H1 (cell line): ENCODE data around the gene PDGFRA. TPM values are rescaled to one million over a fixed set of nuclear protein-coding genes. Genes with fewer than 3 reads are reported as not detected.

Source experiments
- CTCF ChIA-PET: fragments of 300-600 bp; sonication (Branson Sonifier 250); formaldehyde crosslinking; loops from one replicate; lab custom pipeline; 2021; ENCODE audit not compliant: partially characterized antibody; lab: Charles Lee
- POLR2A ChIA-PET: fragments of 300-600 bp; sonication (Branson Sonifier 250); formaldehyde crosslinking; loops from one replicate; lab custom pipeline; 2021; ENCODE audit warnings: inconsistent platforms; ENCODE audit not compliant: partially characterized antibody; lab: Charles Lee
- DNase-seq, 2 experiments: peaks; one replicate each; pipeline versions ENCODE4 v3.0.0 to v3.0.0-alpha.2; 2010 to 2022; ENCODE audit warnings: low spot score in 2 of 2, low read depth in 1 of 2, mixed read lengths in 1 of 2
- FAIRE-seq: peaks from 2 replicates; lab custom pipeline; 2011; peaks lifted over from hg19 to GRCh38; lab: Jason Lieb, UNC
- H2AFZ ChIP-seq: 2 replicates; pipeline ENCODE4 v1.8.1; 2012; ENCODE audit warnings: low read length, inconsistent platforms
- H2AK5ac ChIP-seq: 2 replicates; pipeline ENCODE4 v1.6.1; 2013; ENCODE audit warnings: low read depth, low read length
- H2BK120ac ChIP-seq: replicated peaks from 2 replicates; pipeline ENCODE3; 2013; ENCODE audit warnings: low read depth, low read length, inconsistent platforms
- H2BK12ac ChIP-seq: 2 replicates; pipeline ENCODE4 v1.6.1; 2013; ENCODE audit warnings: low read depth, low read length
- H2BK15ac ChIP-seq: 2 replicates; pipeline ENCODE4 v1.6.1; 2013; ENCODE audit warnings: low read length
- H2BK20ac ChIP-seq: 2 replicates; pipeline ENCODE4 v1.6.1; 2013; ENCODE audit warnings: low read length
- H2BK5ac ChIP-seq: 2 replicates; pipeline ENCODE4 v1.6.1; 2013; ENCODE audit warnings: low read depth, low read length
- H3K14ac ChIP-seq: 2 replicates; pipeline ENCODE4 v1.6.1; 2013; ENCODE audit warnings: inconsistent platforms; ENCODE audit not compliant: insufficient read length
- H3K18ac ChIP-seq: 2 replicates; pipeline ENCODE4 v1.6.1; 2013; ENCODE audit warnings: low read length; ENCODE audit errors: extremely low read depth
- H3K23ac ChIP-seq: 2 replicates; pipeline ENCODE4 v1.6.1; 2013; ENCODE audit warnings: inconsistent platforms; ENCODE audit not compliant: insufficient read length
- H3K23me2 ChIP-seq: 2 replicates; pipeline ENCODE4 v1.6.1; 2013; ENCODE audit warnings: low read depth, low read length
- H3K27ac ChIP-seq: 2 replicates; pipeline ENCODE4 v1.6.1; 2011; ENCODE audit warnings: low read depth, low read length, inconsistent platforms
- H3K27me3 ChIP-seq, 4 experiments: replicated peaks in 1 of 4; 1 replicate in 1 of 4; 2 replicates in 3 of 4; pipeline versions ENCODE4 v1.6.1 to v1.8.1; 2011 to 2013; ENCODE audit warnings: low read length in 3 of 4, mild to moderate bottlenecking in 3 of 4, inconsistent platforms in 2 of 4, mixed read lengths in 2 of 4, moderate library complexity in 1 of 4; ENCODE audit not compliant: control insufficient read depth in 3 of 4, insufficient read depth in 3 of 4; ENCODE audit errors: extremely low read depth in 1 of 4
- H3K36me3 ChIP-seq, 4 experiments: 2 replicates each; pipeline versions ENCODE4 v1.6.1 to v1.8.1; 2011 to 2013; ENCODE audit warnings: mild to moderate bottlenecking in 4 of 4, low read length in 3 of 4, moderate library complexity in 2 of 4, control low read depth in 1 of 4, inconsistent platforms in 1 of 4; ENCODE audit not compliant: insufficient read depth in 4 of 4, control insufficient read depth in 2 of 4
- H3K4ac ChIP-seq: replicated peaks from 2 replicates; pipeline ENCODE3; 2013; ENCODE audit warnings: low read length, low read depth, mixed read lengths, inconsistent platforms; ENCODE audit not compliant: insufficient read length
- H3K4me1 ChIP-seq, 4 experiments: replicated peaks in 1 of 4; 1 replicate in 1 of 4; 2 replicates in 3 of 4; pipeline versions ENCODE4 v1.6.1 to v1.8.1; 2011 to 2013; ENCODE audit warnings: low read length in 3 of 4, inconsistent platforms in 2 of 4, mixed read lengths in 1 of 4; ENCODE audit not compliant: insufficient read depth in 4 of 4, control insufficient read depth in 3 of 4
- H3K4me2 ChIP-seq, 2 experiments: 2 replicates each; pipeline versions ENCODE4 v1.6.1 to v1.8.1; 2011 to 2013; ENCODE audit warnings: low read depth in 2 of 2, low read length in 2 of 2, control low read depth in 1 of 2, inconsistent platforms in 1 of 2, mild to moderate bottlenecking in 1 of 2; ENCODE audit not compliant: insufficient read depth in 1 of 2
- H3K4me3 ChIP-seq, 4 experiments: fragments of 200-600, 300-600 bp in 1 of 4; sonication (generic), shearing (Covaris generic), sonication (Bioruptor Twin) in 1 of 4; 2 replicates each; pipeline versions ENCODE4 v1.5.1 to v1.8.1; 2011 to 2016; ENCODE audit warnings: low read length in 4 of 4, low read depth in 3 of 4, control low read depth in 2 of 4, inconsistent platforms in 2 of 4, mild to moderate bottlenecking in 2 of 4, mixed read lengths in 1 of 4, moderate library complexity in 1 of 4; ENCODE audit not compliant: insufficient read depth in 2 of 4; ENCODE audit errors: extremely low read depth in 1 of 4
- H3K56ac ChIP-seq: replicated peaks from 2 replicates; pipeline ENCODE3; 2013; ENCODE audit warnings: low read depth, mild to moderate bottlenecking, mixed read lengths, low read length, inconsistent platforms; ENCODE audit not compliant: insufficient read length
- H3K79me1 ChIP-seq: 2 replicates; pipeline ENCODE4 v1.6.1; 2013; ENCODE audit warnings: low read depth, low read length, control low read depth
- H3K79me2 ChIP-seq, 2 experiments: 2 replicates each; pipeline versions ENCODE4 v1.6.1 to v1.8.1; 2012 to 2013; ENCODE audit warnings: low read length in 2 of 2, mild to moderate bottlenecking in 2 of 2, inconsistent platforms in 1 of 2; ENCODE audit not compliant: insufficient read depth in 2 of 2, control insufficient read depth in 1 of 2
- H3K9ac ChIP-seq, 4 experiments: replicated peaks in 1 of 4; 1 replicate in 1 of 4; 2 replicates in 3 of 4; pipeline versions ENCODE4 v1.6.1 to v1.8.1; 2011 to 2013; ENCODE audit warnings: low read depth in 3 of 4, low read length in 3 of 4, control low read depth in 2 of 4, mild to moderate bottlenecking in 2 of 4, moderate library complexity in 2 of 4, inconsistent platforms in 1 of 4; ENCODE audit errors: extremely low read depth in 1 of 4
- H3K9me3 ChIP-seq, 2 experiments: 2 replicates each; pipeline versions ENCODE4 v1.6.1 to v1.8.1; 2012 to 2013; ENCODE audit warnings: mild to moderate bottlenecking in 2 of 2, moderate library complexity in 2 of 2, control low read depth in 1 of 2, inconsistent platforms in 1 of 2, low read depth in 1 of 2, low read length in 1 of 2, mixed read lengths in 1 of 2; ENCODE audit not compliant: insufficient read depth in 2 of 2
- H4K20me1 ChIP-seq, 2 experiments: replicated peaks in 1 of 2; 2 replicates each; pipeline versions ENCODE3 to v1.8.1; 2011 to 2013; ENCODE audit warnings: inconsistent platforms in 2 of 2, low read length in 2 of 2, mild to moderate bottlenecking in 1 of 2; ENCODE audit not compliant: insufficient read depth in 2 of 2, control insufficient read depth in 1 of 2
- H4K5ac ChIP-seq: 2 replicates; pipeline ENCODE4 v1.6.1; 2013; ENCODE audit warnings: low read length, low read depth, mixed read lengths, inconsistent platforms; ENCODE audit not compliant: insufficient read length
- H4K8ac ChIP-seq: 2 replicates; pipeline ENCODE4 v1.8.0; 2013; ENCODE audit warnings: mild to moderate bottlenecking, moderate library complexity, low read length, inconsistent platforms; ENCODE audit not compliant: insufficient read depth; ENCODE audit errors: extremely low read depth
- H4K91ac ChIP-seq: replicated peaks from 2 replicates; pipeline ENCODE3; 2013; ENCODE audit warnings: low read length, mixed read lengths, inconsistent platforms; ENCODE audit not compliant: insufficient read length
- CTCF ChIP-seq, 3 experiments: IDR thresholded peaks; 1 replicate in 2 of 3; 2 replicates in 1 of 3; pipeline versions ENCODE4 v1.5.1 to v1.6.1; 2011; ENCODE audit warnings: low read length in 3 of 3, mild to moderate bottlenecking in 3 of 3, inconsistent platforms in 2 of 3, low read depth in 1 of 3, moderate library complexity in 1 of 3; ENCODE audit not compliant: insufficient read depth in 1 of 3; ENCODE audit errors: control extremely low read depth in 1 of 3
- SP2 ChIP-seq: IDR thresholded peaks from 2 replicates; pipeline ENCODE4 v1.6.1; 2012; ENCODE audit warnings: mild to moderate bottlenecking, low read length, inconsistent platforms
- USF2 ChIP-seq: IDR thresholded peaks from 2 replicates; pipeline ENCODE4 v1.6.1; 2011; ENCODE audit warnings: low read length, improper control_type of control experiment
- WGBS, 2 experiments: shearing (Covaris generic) in 1 of 2; methylation state at CpG; one replicate each; pipeline versions ENCODE4 v1.1.6 to v1.1.7; 2013 to 2015; ENCODE audit warnings: low lambda C conversion rate in 2 of 2, mixed read lengths in 2 of 2, inconsistent platforms in 1 of 2, low coverage in 1 of 2, missing lambda C conversion rate in 1 of 2; ENCODE audit not compliant: insufficient replicate concordance in 2 of 2, insufficient coverage in 1 of 2, insufficient read length in 1 of 2; ENCODE audit errors: extremely low coverage in 1 of 2, missing lambda C conversion rate in 1 of 2; 5-methylcytosine and 5-hydroxymethylcytosine counted together
- polyA plus RNA-seq, 7 experiments: library from polyadenylated mRNA; depleted of rRNA in 3 of 7; stranded (reverse) in 5 of 7; unstranded in 2 of 7; fragments of >200 nt in 5 of 7; fragments of 200-250 nt in 2 of 7; gene quantifications; 1 replicate in 5 of 7; 2 replicates in 1 of 7; 4 replicates in 1 of 7; pipeline versions ENCODE4 v1.2.1 to v1.2.3, GENCODE V29; 2011 to 2013; ENCODE audit warnings: missing spikeins in 2 of 7, mixed read lengths in 2 of 7
- total RNA-seq: library from RNA; stranded (reverse); fragmentation: NEBNext Ultra II Directional; extraction: Animal tissue kit (Norgen Biotek cat#: 25700); gene quantifications from 2 replicates; pipeline ENCODE4 v1.2.1, GENCODE V29; 2021

PDGFRA gene
- total and polyA plus RNA-seq, 2 of the 8 experiments (the other 6 are each of a cell fraction or from before 2014, with no cell fraction given): 1.4 to 3.4 TPM

- no peaks in the 10 kb centered on the region for H4K20me1 ChIP-seq
- no peak overlapping the region for H3K23ac ChIP-seq
- no peak overlapping the region for H3K18ac ChIP-seq
- no peak overlapping the region for H4K91ac ChIP-seq
- no peaks in the 10 kb centered on the region for H3K9me3 ChIP-seq
- no peaks in the 10 kb centered on the region for H3K36me3 ChIP-seq
- H2AFZ ChIP-seq: no peak overlapping the region
- H2BK20ac ChIP-seq: no peak overlapping the region
- TF ChIP-seq CTCF (IDR thresholded peaks at IDR 0.05; ENCODE audit: control extremely low read depth in 1 of 3, insufficient read depth in 1 of 3, low read depth in 1 of 3, low read length in 3 of 3) (no peak), USF2 (no peak), SP2 (no peak)
- H3K4ac ChIP-seq: no peak overlapping the region
- FAIRE-seq (no peak), DNase-seq (no peak)
- POLR2A ChIA-PET: no interaction called here
- no peak overlapping the region for H2AK5ac ChIP-seq
- no peaks in the 10 kb centered on the region for H3K79me1 ChIP-seq
- peaks cover 3 to 43% (median 27%) of the 10 kb centered on the region in 4 experiments for H3K27me3 ChIP-seq
- H3K56ac ChIP-seq: no peak overlapping the region
- peaks cover 2% of the 10 kb centered on the region; the same call in 1 of the 2 replicates for H3K23me2 ChIP-seq
- CTCF ChIA-PET: interaction anchor here (0.6 to 7.6 kb wide), 22 partner anchors 10 to 516 kb away, joined by 3 to 79 read pairs (median 4); partner anchors contain the start of gene PDGFRA
- no peak overlapping the region for H2BK12ac ChIP-seq
- H3K4me1 ChIP-seq: no peaks in the 10 kb centered on the region
- H4K8ac ChIP-seq: no peak overlapping the region; the same call in 1 of the 2 replicates
- H2BK120ac ChIP-seq: no peak overlapping the region
- no peaks in the 10 kb centered on the region for H3K79me2 ChIP-seq
- no peak overlapping the region for H2BK15ac ChIP-seq
- no peak overlapping the region for H3K4me3 ChIP-seq
- H3K14ac ChIP-seq: no peak overlapping the region
- H3K9ac ChIP-seq: no peak overlapping the region
- WGBS, 2 experiments: 87% methylated on average over 6 of the region's 6 CpGs; no CpG with 5 or more reads in 1 of the 2 experiments
- no peak overlapping the region for H3K27ac ChIP-seq
- no peak overlapping the region for H4K5ac ChIP-seq
- H2BK5ac ChIP-seq: no peak overlapping the region
- no peak overlapping the region for H3K4me2 ChIP-seq
Measured at GRCh38 chr4:54218736-54219135, 10.4 kb upstream of the PDGFRA start.
